Occipital lobe (tissue), 2 donors: ENCODE measurements around the gene FAM168A. TPM values are rescaled to one million over a fixed set of nuclear protein-coding genes. Genes with fewer than 3 reads are reported as not detected.

ENCODE experiments used
- DNase-seq: peaks from one replicate; lab custom pipeline; 2025; lab: John Stamatoyannopoulos, UW
- total RNA-seq: library from RNA; depleted of rRNA; stranded (reverse); fragments of >200 nt; gene quantifications from one replicate; pipeline ENCODE4 v1.2.3, GENCODE V29; 2014

Gene FAM168A
- total RNA-seq, 1 donor from 2014 or later: 70.3 TPM

- no peak for DNase-seq
Measured at GRCh38 chr11:73402834-73403185, 195.1 kb downstream of the FAM168A start.

GRCh38 chr11:73401924-73402833 lies 195.7 kb downstream of the FAM168A start:
- no peak for DNase-seq

- DNase-seq: no peak
Measured at GRCh38 chr11:73401217-73401923, 196.5 kb downstream of the FAM168A start.

- no peak for DNase-seq
Measured at GRCh38 chr11:73400293-73400692, 197.6 kb downstream of the FAM168A start.

- no peak for DNase-seq
Measured at GRCh38 chr11:73399636-73400035, 198.3 kb downstream of the FAM168A start.

- no peak for DNase-seq
Measured at GRCh38 chr11:73399159-73399590, 198.7 kb downstream of the FAM168A start.

GRCh38 chr11:73398721-73399120 lies 199.2 kb downstream of the FAM168A start:
- no peak for DNase-seq

- DNase-seq: no peak
Measured at GRCh38 chr11:73398132-73398526, 199.8 kb downstream of the FAM168A start.

GRCh38 chr11:73397468-73398131 lies 200.3 kb downstream of the FAM168A start:
- DNase-seq: no peak

- no peak for DNase-seq
Measured at GRCh38 chr11:73396985-73397384, 200.9 kb downstream of the FAM168A start.

GRCh38 chr11:73396251-73396930 lies 201.5 kb downstream of the FAM168A start:
- no peak for DNase-seq

GRCh38 chr11:73395297-73396208 lies 202.4 kb downstream of the FAM168A start:
- no peak for DNase-seq

GRCh38 chr11:73394416-73395296 lies 203.3 kb downstream of the FAM168A start:
- no peak for DNase-seq

GRCh38 chr11:73393479-73394415 lies 204.2 kb downstream of the FAM168A start:
- peak; percentile 38 for DNase-seq

- no peak for DNase-seq
Measured at GRCh38 chr11:73393011-73393380, 204.9 kb downstream of the FAM168A start.

GRCh38 chr11:73392108-73393010 lies 205.6 kb downstream of the FAM168A start:
- DNase-seq: no peak

GRCh38 chr11:73391665-73392064 lies 206.2 kb downstream of the FAM168A start:
- no peak for DNase-seq
